Medulla oblongata (tissue), 1 donor: ENCODE data around the gene TLK1.
A peak's percentile ranks its signal among the peaks of the same experiment; 100 is the strongest.

Source experiments
- DNase-seq: peaks from one replicate; pipeline ENCODE4 v3.0.0-alpha.2; 2015; ENCODE audit errors: extremely low spot score

TLK1 gene

GRCh38 chr2:171160119-171160955 is at the start of gene TLK1:
TSS of gene TLK1 (minus strand) at chr2:171160893. CDS start at chr2:171160428, 465 bp downstream.
- peak; percentile 65 for DNase-seq

GRCh38 chr2:171210216-171210863 is 49.6 kb upstream of the TLK1 start:
- no peak for DNase-seq

GRCh38 chr2:171208657-171209056 is 48.0 kb upstream of the TLK1 start:
- no peak for DNase-seq

- DNase-seq, result no peak
Observed at GRCh38 chr2:171206422-171207115, 45.9 kb upstream of the TLK1 start.

GRCh38 chr2:171205551-171205950 is 44.9 kb upstream of the TLK1 start:
- no peak for DNase-seq

- DNase-seq, result no peak
Observed at GRCh38 chr2:171201767-171202166, 41.1 kb upstream of the TLK1 start.

- no peak for DNase-seq
Observed at GRCh38 chr2:171201271-171201670, 40.6 kb upstream of the TLK1 start.

- no peak for DNase-seq
Observed at GRCh38 chr2:171200469-171200868, 39.8 kb upstream of the TLK1 start.

GRCh38 chr2:171191021-171191420 is 30.3 kb upstream of the TLK1 start:
- DNase-seq, result no peak

- no peak for DNase-seq
Observed at GRCh38 chr2:171187819-171188218, 27.1 kb upstream of the TLK1 start.

GRCh38 chr2:171187177-171187576 is 26.5 kb upstream of the TLK1 start:
- DNase-seq, result no peak

GRCh38 chr2:171185941-171186340 is 25.2 kb upstream of the TLK1 start:
- no peak for DNase-seq

GRCh38 chr2:171185165-171185818 is 24.6 kb upstream of the TLK1 start:
- DNase-seq, result no peak

GRCh38 chr2:171181064-171182049 is 20.7 kb upstream of the TLK1 start:
- DNase-seq, result no peak

GRCh38 chr2:171180229-171180930 is 19.7 kb upstream of the TLK1 start:
- DNase-seq, result no peak

GRCh38 chr2:171178993-171179392 is 18.3 kb upstream of the TLK1 start:
- DNase-seq, result no peak

- DNase-seq, result no peak
Observed at GRCh38 chr2:171176516-171176915, 15.8 kb upstream of the TLK1 start.

- DNase-seq, result no peak
Observed at GRCh38 chr2:171174075-171174474, 13.4 kb upstream of the TLK1 start.

- no peak for DNase-seq
Observed at GRCh38 chr2:171173087-171173486, 12.4 kb upstream of the TLK1 start.

GRCh38 chr2:171171808-171172207 is 11.1 kb upstream of the TLK1 start:
- DNase-seq, result no peak
